Stimulated activated CD8-positive, alpha-beta memory T cell treated with anti-CD3 and anti-CD28 coated beads, Interleukin-4, amount 100 ng/mL, for 48 hours (primary cell): ENCODE results near the gene CCDC30.
A peak's percentile ranks its signal among the peaks of the same experiment; 100 is the strongest.

Experiments used
- DNase-seq: peaks from one replicate; pipeline ENCODE4 v3.0.0-alpha.2; 2020

The CCDC30 gene

GRCh38 chr1:42462828-42463763 is at the start of gene CCDC30:
Gene CCDC30, plus strand, starts transcription at chr1:42463286. Its CDS starts 17,266 bp downstream, at chr1:42480552.
- peak; percentile 95 for DNase-seq

GRCh38 chr1:42414551-42415496 is 48.3 kb upstream of the CCDC30 start:
- DNase-seq = no peak

DNA sequence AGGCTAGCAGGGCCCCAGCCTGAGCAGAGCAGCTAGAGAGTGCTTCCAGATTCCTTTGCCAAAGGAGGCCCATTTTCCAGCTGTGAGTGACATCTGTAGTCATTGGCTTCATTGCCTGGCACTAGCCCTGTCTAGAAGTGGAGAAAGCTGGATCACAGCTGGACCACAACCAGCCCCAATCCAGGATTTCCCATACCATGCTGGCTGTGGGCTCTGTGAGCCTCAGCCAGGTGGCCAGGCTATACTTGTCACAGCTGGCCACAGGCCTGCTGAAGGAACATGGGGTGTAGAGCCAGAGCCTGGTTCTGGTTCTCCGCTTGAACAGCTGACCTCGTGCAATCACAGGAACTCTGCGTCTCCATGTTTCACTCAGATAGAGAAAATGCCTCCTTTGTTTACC is 45.9 kb upstream of the CCDC30 start:
- no peak for DNase-seq

GRCh38 chr1:42418516-42418915 is 44.6 kb upstream of the CCDC30 start:
- no peak for DNase-seq

- DNase-seq = no peak
Measured at GRCh38 chr1:42419126-42419821, 43.8 kb upstream of the CCDC30 start.

GRCh38 chr1:42420121-42420520 is 43.0 kb upstream of the CCDC30 start:
- DNase-seq = no peak

DNA sequence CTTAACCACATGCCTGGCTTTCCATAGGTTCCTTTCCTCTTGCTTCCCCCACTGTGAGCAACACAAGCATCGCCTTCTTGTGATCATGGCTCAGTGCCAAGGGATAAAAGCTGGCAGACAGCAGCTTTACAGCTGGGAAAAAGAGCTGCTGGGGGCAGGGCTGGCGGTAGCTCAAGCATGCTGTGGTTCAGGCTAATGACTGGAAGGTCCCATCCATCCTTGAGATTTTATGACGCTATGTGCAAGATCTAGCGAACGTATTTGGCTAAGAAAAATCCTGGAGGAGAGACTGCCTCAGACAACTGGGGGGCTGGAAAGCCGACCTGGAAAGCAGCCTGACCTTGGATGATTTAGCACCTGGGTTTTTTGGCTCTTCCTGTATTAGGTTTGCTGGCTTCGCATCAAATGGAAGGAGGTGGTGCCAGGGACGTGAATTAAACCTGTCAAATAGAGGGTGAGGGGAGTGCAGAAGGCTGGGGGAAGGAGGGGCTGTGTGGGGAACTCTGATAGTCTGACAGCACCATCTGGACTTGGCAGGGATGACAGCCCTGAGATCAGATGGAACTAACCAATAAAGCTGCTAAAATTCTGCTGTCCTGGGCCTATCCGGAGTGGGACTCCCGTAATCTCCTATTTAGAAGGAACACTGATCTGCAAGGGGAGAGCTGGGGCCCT is 42.0 kb upstream of the CCDC30 start:
- no peak for DNase-seq

- DNase-seq = no peak
Measured at GRCh38 chr1:42422737-42423136, 40.3 kb upstream of the CCDC30 start.

GRCh38 chr1:42423681-42424080 is 39.4 kb upstream of the CCDC30 start:
- DNase-seq = no peak

DNA sequence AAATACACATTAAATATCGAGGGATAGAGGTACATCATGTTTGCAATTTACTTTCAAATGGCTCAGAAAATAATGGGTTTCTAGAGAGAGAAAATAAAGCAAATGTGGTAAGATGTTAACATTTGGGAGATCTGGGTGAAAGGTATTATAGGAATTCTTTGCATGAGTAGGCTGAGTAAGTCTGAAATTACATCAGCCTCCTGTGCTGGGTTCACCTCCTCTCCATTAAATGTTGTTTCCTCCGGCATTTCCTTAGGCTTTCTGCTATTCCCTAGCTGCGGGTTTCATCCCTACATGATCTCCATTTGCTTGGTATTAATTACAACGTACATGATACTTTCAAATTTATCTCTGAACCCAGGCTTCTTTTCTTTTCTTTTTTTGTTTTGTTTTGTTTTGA is 38.9 kb upstream of the CCDC30 start:
- DNase-seq = no peak

DNA sequence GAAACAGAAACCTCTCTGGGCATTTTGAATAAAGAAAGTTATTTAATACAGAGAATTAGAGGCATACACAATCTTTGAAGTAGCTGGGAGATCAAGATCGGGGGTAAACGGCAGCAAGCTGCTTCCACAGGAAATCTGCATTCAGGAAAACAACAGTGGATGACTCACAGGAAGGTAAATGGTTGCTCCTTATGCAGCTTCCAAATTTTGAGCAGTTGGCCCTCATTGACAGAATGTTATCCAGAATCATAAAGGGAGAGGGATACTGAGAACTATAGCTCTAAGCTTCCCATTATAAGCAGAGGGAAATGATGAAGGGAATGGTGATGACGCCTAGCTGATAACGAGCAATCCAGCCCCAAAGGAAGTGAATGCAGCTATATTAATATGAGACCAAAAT is 35.8 kb upstream of the CCDC30 start:
- no peak for DNase-seq

- DNase-seq = no peak
Measured at GRCh38 chr1:42429603-42430002, 33.5 kb upstream of the CCDC30 start.

- no peak for DNase-seq
Measured at GRCh38 chr1:42430286-42431135, 32.6 kb upstream of the CCDC30 start.

DNA sequence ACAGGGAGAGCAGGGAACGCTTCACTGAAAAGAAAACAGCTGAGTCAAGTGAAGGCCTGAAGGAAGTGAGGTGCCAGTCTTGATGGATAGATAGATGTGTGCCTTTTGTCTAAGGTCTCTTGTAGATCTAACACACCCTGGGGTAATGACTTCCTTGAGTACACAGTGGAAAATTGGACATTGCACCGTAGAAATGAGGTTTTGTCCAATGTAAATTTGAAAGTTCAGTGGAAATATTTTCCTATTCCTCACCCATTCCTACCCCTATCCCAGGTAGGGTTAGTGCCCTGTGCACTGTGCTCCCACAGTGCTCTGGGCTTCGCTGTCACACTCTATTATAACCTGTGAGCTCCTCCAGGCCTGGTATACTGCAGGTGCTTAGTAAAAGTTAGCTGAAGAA is 31.6 kb upstream of the CCDC30 start:
- no peak for DNase-seq

GRCh38 chr1:42432714-42433113 is 30.4 kb upstream of the CCDC30 start:
- no peak for DNase-seq

DNA sequence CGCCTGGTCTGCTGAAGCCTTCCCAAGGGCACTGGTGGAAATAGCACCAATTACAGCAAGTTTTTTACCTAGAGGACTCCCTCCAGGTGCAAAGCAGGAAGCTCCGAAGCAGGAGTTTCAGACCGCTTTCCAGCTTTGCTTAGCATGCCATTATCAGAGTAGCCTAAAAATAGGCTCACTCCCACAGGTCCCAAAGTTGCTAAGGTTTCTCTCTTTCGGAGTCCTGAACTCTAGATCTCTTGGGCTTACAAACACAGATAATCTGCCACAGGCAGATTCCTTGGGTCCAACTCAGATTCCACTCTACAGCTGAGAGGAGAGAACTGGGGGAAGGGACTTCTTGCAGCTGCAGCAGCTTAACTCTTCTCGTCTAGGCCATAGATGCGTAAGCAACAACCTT is 29.7 kb upstream of the CCDC30 start:
- no peak for DNase-seq

DNA sequence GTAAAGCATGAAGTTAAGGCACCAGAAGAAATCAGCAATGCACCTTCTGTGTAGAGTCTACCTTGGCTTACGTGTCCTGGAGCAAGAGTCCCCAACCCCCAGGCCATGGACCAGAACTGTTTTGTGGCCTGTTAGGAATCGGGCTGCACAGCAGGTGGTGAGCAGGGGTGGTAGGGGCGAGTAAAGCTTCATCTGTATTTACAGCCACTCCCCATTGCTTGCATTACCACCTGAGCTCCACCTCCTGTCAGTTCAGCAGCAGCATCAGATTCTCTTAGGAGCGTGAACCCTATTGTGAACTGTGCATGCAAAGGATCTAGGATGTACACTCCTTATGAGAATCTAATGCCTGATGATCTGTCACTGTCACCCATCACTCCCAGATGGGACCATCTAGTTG is 28.7 kb upstream of the CCDC30 start:
- DNase-seq = no peak

- DNase-seq = no peak
Measured at GRCh38 chr1:42439940-42440339, 23.1 kb upstream of the CCDC30 start.

DNA sequence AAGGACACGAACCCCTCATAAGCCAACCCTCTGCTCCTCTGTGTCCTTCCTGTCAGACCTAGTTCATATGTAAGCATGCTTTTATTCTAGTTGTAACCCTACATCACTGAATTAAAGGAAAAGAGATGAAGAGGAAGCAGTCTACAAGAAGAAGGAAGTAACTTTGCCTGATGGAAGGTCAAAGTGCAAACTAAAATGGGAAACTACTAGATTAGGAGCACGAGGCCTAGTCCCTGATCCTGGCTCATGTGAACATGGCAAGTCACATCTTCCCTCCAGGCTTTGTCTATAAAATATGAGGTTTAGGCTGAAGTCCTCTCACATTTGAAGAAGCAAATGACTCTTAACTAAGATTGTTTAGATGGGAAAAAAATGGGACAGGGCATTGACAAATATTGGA is 20.4 kb upstream of the CCDC30 start:
- DNase-seq = no peak

GRCh38 chr1:42449256-42449655 is 13.8 kb upstream of the CCDC30 start:
- DNase-seq = no peak

DNA sequence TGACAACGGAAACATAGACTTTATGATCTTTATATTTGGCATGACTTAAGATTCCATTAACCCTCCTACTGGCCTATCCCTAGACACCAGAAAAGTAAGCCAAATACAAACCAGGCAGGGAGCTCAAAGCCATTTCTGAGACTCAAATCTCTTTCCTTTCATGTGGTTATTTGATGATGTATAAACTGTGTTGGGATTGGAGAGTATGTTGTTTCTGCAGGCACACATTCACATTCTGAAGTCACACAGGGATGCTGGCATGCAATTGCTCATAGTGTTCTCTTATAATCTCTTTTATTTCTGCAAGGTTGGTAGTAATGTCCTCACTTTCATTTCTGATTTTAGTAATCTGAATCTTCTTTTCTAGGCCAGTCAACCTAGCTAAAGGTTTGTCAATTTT is 13.0 kb upstream of the CCDC30 start:
- DNase-seq = no peak

- DNase-seq = no peak
Measured at GRCh38 chr1:42453386-42453785, 9.7 kb upstream of the CCDC30 start.
